Fibroblast of pulmonary artery (primary cell): ENCODE measurements around the gene TMEM200B.

ENCODE experiments used
- DNase-seq: peaks from one replicate; pipeline ENCODE4 v3.0.0-alpha.2; 2010; ENCODE audit warnings: low read depth
- H3K4me3 ChIP-seq: replicated peaks from 2 replicates; pipeline ENCODE4 v1.5.1; 2011; ENCODE audit warnings: low read depth, mild to moderate bottlenecking, control low read depth, low read length, moderate library complexity
- TF ChIP-seq, protein P1 (sequence below): IDR thresholded peaks from 2 replicates; pipeline ENCODE4 v1.5.1; 2011; ENCODE audit warnings: mild to moderate bottlenecking, control low read depth, low read length, inconsistent platforms; ENCODE audit errors: missing control alignments

Gene TMEM200B

DNA sequence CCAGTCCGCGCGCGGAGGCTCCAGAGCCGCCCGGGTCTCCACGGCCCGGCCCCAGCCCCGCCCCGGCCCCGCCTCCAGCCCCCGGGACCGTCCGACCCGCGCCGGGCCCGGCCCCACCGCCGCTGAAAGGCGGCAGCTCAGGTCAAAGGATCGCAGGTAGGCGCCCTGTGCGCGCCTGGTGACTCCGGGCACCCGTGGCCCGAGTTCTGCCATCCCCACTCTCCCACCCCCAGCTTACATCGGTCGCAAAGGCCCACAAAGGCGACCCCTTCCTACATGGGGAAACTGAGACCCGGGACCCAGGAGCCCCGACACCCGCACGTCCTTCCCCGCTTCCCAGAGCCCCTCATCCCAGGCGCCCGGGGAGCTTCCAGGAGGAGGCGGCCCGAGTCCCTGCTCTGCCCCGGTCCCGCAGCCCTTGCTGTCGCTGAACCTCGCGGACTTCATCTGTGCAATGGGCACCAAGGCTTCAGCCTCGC lies at the start of gene TMEM200B:
TMEM200B (minus strand) TSS at position 17 of the 479 bp plus-strand sequence. CDS start 2,075 bp downstream, outside the sequence.
- no peak for DNase-seq
- H3K4me3 ChIP-seq = peak within 1 kb of the TSS; percentile 66
- TF ChIP-seq, protein P1, sequence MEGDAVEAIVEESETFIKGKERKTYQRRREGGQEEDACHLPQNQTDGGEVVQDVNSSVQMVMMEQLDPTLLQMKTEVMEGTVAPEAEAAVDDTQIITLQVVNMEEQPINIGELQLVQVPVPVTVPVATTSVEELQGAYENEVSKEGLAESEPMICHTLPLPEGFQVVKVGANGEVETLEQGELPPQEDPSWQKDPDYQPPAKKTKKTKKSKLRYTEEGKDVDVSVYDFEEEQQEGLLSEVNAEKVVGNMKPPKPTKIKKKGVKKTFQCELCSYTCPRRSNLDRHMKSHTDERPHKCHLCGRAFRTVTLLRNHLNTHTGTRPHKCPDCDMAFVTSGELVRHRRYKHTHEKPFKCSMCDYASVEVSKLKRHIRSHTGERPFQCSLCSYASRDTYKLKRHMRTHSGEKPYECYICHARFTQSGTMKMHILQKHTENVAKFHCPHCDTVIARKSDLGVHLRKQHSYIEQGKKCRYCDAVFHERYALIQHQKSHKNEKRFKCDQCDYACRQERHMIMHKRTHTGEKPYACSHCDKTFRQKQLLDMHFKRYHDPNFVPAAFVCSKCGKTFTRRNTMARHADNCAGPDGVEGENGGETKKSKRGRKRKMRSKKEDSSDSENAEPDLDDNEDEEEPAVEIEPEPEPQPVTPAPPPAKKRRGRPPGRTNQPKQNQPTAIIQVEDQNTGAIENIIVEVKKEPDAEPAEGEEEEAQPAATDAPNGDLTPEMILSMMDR = no peak

DNA sequence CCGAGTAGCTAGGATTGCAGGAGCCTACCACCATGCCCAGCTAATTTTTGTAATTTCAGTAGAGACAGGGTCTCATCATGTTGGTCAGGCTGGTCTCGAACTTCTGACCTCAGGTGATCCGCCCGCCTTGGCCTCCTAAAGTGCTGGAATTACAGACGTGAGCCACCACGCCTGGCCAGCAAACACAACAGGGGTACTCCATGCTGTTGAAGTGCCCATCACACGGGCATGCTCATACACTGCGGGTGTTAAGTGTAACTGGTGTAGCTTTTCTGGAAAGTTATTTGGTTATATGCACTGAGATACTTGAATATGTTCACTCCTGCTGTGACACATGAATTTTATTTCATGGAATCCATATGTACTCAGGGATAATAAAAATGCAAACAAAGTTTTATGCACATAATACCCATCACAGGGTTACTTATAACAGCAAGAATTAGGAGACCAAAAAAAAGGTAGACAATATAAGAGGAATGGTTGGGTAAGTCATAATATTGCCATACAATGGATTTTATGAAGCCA lies 48.8 kb upstream of the TMEM200B start:
- DNase-seq = no peak
- H3K4me3 ChIP-seq = no peak overlapping the region
- TF ChIP-seq, protein P1 = no peak

DNA sequence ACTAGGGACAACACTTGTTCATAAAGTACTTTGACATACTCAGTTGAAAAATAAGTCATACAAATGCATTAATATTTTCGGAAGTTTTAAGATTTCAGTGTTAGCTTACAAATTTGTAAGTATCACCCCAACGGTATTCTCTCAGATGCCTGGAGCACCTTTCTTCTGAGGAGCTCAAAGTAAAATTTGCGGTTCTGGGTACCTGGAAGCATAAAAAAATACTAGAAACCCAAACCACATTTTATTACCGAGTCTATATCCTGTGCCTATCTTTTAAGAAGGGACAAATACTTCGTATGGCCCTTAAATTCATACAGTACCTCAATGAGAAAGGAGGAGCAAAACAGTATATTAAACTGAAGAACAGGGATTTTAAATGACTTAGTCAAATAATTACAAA lies 47.8 kb upstream of the TMEM200B start:
- no peak overlapping the region for H3K4me3 ChIP-seq
- DNase-seq = no peak
- TF ChIP-seq, protein P1 = no peak

DNA sequence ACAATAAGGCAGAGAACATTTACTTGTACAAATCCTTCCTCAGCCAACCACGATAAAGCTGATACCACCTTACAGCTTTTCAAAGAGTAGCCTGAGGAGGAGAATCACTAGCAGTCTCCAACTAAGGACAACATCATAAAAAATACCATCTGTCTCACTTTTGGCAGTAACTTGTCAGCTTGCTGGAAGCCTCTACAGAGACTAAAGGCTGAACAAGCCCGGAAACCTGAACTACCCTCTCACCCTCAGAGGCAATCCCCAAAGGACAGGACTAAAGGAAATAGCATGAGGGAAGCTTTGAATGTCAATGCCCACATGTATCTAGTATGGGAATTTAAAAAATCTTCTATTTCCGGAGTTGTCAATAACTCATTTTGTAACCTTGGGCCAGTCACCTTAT lies 47.4 kb upstream of the TMEM200B start:
- peak; percentile 31 for DNase-seq
- TF ChIP-seq, protein P1 = no peak
- no peak overlapping the region for H3K4me3 ChIP-seq

DNA sequence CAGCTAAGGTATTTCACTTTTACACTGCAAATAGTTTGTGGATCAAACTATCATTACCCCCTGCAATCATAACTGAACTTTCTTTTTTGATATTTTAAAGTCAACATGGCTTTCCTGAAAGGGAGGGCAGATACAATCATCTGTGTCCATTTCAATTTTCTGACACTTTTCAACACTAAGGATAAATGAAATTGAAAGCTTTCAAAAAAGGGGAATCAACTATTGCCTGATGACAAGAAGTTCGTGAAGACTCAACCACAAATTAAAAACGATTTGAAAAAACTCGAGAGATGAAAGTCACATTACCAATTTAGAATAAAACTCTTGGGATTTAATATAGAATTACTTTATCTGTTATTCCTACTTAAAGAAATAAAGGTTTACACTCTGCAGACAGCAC lies 46.3 kb upstream of the TMEM200B start:
- TF ChIP-seq, protein P1 = no peak
- DNase-seq = no peak

DNA sequence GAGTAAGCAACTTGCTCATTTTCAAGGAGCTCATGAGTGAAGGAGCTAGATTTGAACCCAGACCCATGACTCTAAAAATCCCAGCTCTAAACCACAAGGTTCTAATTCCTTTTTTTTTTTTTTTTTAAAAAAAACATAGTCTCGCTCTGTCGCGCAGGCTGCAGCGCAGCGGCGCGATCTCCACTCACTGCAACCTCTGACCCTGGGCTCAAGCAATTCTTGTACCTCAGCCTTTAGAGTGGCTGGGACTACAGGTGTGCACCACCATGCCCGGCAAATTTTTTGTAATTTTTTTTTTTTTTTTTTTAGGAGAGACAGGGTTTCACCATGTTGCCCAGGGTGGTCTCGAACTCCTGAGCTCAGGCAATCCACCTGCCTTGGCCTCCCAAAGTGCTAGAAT lies 44.2 kb upstream of the TMEM200B start:
- DNase-seq = no peak
- H3K4me3 ChIP-seq = no peak overlapping the region
- TF ChIP-seq, protein P1 = no peak

More for the DNA sequence above, 46.3 kb upstream of the TMEM200B start:
- no peak overlapping the region for H3K4me3 ChIP-seq

DNA sequence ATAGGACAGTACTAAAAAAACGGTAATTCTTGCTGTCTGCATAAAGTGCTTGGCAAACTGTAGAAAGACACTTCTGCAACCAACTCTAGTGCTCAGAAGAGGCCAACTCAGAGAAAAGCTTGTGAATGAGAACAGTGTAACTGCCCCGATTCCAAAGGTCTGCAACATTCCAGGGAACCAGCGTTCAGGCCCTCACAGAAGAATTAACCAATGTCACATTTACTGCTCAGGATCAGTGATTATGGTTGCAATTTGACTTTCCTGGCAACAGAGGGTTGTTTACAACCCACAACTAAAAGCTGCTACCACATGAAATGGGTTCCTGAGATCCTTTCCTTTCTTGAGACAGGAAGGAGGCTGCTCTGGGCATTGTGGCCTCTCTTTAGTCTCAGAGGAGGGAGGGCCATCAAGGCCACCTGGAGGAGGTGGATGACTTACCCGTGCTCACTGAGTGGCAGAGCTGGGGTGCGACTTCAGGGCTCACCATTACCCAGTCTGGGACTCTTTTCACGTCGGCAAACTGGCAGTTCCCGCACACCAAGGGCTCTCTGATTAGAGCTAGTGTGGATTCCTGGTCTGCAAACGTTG lies 42.7 kb upstream of the TMEM200B start:
- no peak overlapping the region for H3K4me3 ChIP-seq
- no peak for DNase-seq
- TF ChIP-seq, protein P1 = no peak
